22Rv1 (cell line): ENCODE results near the gene C1GALT1.

Source experiments
- H3K27ac ChIP-seq: fragments of 450-650 bp; 2 replicates; pipeline ENCODE4 v1.5.1; 2017
- CTCF ChIP-seq: fragments of 450-650 bp; IDR thresholded peaks from 2 replicates; pipeline ENCODE4 v1.5.1; 2017; ENCODE audit warnings: mild to moderate bottlenecking
- ZFX ChIP-seq: fragments of 450-650 bp; IDR thresholded peaks from 2 replicates; pipeline ENCODE4 v1.6.1; 2017; ENCODE audit warnings: antibody characterized with exemption, borderline replicate concordance

Gene C1GALT1

DNA sequence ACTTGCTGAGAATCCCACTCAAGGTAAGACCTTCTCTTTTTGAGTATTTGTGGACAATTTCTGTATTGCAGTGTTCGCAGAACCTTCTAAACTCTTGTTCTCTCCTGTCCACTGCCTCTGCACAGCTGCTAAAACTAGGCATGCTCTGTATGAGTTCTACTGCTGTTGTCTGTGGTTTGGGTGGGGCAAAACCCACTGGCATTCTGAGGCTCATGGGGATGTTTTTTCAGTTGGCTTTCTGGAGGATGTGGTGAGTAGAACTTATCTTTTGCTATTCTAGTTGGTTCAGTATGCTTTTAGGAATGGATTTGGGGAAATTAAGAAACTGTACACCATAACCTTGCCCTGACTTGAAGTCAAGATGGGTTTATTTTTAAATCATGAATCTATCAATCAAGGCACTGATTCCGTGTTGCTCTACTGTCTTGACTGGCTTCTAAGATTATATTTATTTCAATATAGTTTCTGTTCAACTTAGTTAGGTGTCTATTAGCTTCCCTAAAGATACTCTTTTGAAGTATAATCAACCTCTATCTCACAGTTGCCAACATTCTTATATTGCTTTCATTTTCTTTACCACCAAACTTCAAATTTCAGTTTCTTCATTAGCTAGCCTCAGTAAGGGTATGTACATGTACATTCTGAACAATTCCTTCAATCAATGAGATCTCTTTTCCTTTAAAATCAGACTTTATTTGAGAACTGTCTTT is 25.0 kb upstream of the C1GALT1 start:
- TF ChIP-seq ZFX, result no peak
- TF ChIP-seq CTCF, result no peak
- H3K27ac ChIP-seq, result no peak overlapping the region

GRCh38 chr7:7157887-7158271 is 24.5 kb upstream of the C1GALT1 start:
- TF ChIP-seq ZFX, result no peak
- no peak for TF ChIP-seq CTCF
- no peak overlapping the region for H3K27ac ChIP-seq

DNA sequence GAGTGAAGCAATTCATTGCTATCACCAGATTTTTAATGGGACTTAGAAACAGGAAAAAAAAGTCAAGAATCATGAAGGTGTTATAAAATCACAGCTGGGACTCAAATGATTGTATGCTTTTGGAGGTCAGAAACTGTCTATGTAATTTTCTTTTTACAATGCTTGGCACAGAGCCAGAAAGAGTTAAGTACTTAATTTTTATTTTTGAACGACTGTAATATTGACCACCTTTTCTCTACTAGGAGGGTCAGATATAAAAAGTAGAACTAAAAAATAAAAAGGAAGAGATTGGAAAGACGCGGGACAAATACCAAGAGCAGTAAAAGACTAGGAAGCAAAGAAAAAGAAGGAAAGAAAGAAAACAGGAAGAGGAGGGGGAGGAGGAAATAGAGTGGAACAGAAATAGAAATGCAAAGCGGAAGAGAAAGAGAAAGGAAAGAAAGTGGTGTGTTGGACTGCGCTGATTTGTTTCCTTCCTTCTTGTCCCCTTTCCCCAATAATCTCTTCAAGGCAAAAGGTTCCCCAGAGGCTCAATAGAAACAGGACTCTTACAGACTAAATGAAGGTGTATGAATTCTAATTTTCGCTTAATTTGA is 23.2 kb upstream of the C1GALT1 start:
- TF ChIP-seq CTCF (no peak), ZFX (no peak)
- no peak overlapping the region for H3K27ac ChIP-seq

DNA sequence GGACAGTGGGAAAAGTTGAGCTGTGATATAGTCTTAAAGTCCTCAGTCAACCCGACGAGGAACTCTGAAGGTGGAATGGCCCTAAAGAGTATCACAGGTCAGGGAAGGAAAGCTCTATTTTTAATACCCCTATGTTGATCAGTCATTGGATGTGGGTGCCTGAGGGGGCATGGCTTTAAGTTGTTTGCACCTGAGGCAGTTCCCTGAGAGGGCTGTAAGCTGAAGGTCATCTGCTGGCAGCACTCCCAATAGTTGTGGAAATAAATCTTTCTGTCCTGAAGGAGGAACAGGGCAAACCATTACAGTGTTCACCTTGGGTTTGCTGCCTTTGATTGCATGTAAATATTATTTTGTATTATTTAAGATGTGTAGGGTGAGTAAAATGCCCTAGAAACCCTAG is 17.8 kb upstream of the C1GALT1 start:
- H3K27ac ChIP-seq, result no peak overlapping the region
- TF ChIP-seq CTCF (no peak), ZFX (no peak)

DNA sequence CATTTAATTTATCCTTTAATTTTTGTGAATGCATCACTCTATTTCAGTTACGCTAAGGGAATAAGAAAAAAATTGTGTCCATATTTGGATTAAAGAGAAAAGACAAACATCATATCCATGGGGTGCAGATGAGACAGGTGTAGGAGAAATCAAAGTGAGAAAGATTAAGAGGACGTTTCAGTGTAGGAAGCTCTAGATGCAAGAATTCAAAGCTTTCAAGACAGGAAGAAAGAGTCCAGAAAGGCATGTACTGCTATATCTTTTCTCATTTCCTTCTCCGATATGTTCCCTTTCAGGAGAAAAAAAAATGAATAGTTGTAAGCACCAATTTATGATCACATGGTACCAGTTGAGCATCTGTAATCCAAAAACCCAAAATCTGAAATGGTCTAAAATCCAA is 17.0 kb upstream of the C1GALT1 start:
- no peak for TF ChIP-seq CTCF
- TF ChIP-seq ZFX, result no peak
- H3K27ac ChIP-seq, result no peak overlapping the region

DNA sequence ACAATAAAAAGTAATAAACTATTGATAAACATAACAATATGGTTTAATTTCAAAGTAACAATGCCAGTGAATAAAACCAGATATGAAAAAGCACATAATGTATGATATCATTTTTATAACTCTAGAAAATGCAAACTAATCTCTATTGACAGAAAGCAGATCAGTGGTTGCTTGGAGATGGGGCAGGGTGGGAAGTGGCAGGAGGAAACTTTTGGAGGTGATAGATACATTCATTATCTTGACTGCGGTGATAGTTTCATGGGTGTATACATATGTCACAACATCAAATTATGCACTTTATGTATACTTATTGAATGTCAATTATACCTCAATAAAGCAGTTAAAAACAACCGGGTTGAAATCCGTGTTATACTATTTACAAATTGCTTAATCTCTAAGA is 16.0 kb upstream of the C1GALT1 start:
- no peak overlapping the region for H3K27ac ChIP-seq
- TF ChIP-seq ZFX (no peak), CTCF (no peak)

DNA sequence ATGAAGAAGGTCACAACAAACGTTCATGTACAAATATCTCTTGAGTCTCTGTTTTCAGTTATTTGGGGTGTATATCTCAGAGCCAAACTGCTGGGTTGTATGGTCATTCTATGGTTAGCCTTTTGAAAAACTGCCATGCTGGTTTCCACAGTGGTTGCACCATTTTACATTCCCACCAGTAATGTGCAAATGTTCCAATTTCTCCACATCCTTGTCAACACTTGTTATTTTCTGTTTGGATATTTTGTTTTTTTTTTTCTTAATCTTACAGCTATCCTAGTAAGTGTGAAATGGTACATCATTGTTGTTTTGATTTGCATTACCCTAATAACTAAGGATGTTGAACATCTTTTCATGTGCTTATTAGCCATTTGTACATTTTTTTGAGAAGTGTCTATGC is 13.0 kb upstream of the C1GALT1 start:
- no peak overlapping the region for H3K27ac ChIP-seq
- TF ChIP-seq CTCF (no peak), ZFX (no peak)
